Stomach (tissue), 9 donors: ENCODE results near the gene LY6G5C. TPM values are rescaled to one million over a fixed set of nuclear protein-coding genes. Genes with fewer than 3 reads are reported as not detected.

Source experiments
- DNase-seq, 2 donors: peaks; one replicate each; pipeline versions ENCODE4 v3.0.0 to v3.0.0-alpha.2; 2013 to 2019
- H3K27ac ChIP-seq, 5 donors: fragments of 200-600 bp in 4 of 5; sonication (generic) in 4 of 5; one replicate each; pipeline ENCODE4 v1.5.1; 2013 to 2019; ENCODE audit warnings: mild to moderate bottlenecking in 1 of 5, moderate library complexity in 1 of 5
- H3K27me3 ChIP-seq, 3 donors: fragments of 200-600 bp; sonication (generic); one replicate each; pipeline ENCODE4 v1.5.1; 2017 to 2019; ENCODE audit warnings: mixed run types in 1 of 3
- H3K36me3 ChIP-seq, 4 donors: fragments of 200-600 bp; sonication (generic); 1 replicate in 3 of 4; 2 replicates in 1 of 4; pipeline ENCODE4 v1.5.1; 2016 to 2019
- H3K4me1 ChIP-seq, 4 donors: fragments of 200-600 bp; sonication (generic); one replicate each; pipeline ENCODE4 v1.5.1; 2016 to 2019
- H3K4me3 ChIP-seq, 4 donors: fragments of 200-600 bp; sonication (generic) in 3 of 4; one replicate each; pipeline ENCODE4 v1.5.1; 2016 to 2019; ENCODE audit warnings: mild to moderate bottlenecking in 1 of 4
- H3K9me3 ChIP-seq, 4 donors: fragments of 200-600 bp; sonication (generic); one replicate each; pipeline ENCODE4 v1.5.1; 2016 to 2019
- EP300 ChIP-seq: sonication (generic); formaldehyde crosslinking; IDR thresholded peaks from one replicate; pipeline ENCODE4 v1.6.1; 2017; ENCODE audit warnings: antibody characterized with exemption
- POLR2A ChIP-seq, 4 donors: fragments of 450-650 bp; IDR thresholded peaks; one replicate each; pipeline ENCODE4 v1.6.1; 2016; ENCODE audit warnings: antibody characterized with exemption in 4 of 4, control low read depth in 2 of 4, mild to moderate bottlenecking in 1 of 4, moderate library complexity in 1 of 4
- POLR2AphosphoS5 ChIP-seq, 3 donors: sonication (generic); formaldehyde crosslinking; IDR thresholded peaks; one replicate each; pipeline ENCODE4 v1.6.1; 2016; ENCODE audit warnings: antibody characterized with exemption in 3 of 3
- WGBS, 5 donors: extraction: QIAGEN DNeasy Blood & Tissue Kit in 3 of 5; methylation state at CpG; one replicate each; pipeline versions ENCODE4 v1.1.5 to v1.1.7; 2013 to 2018; 5-methylcytosine and 5-hydroxymethylcytosine counted together
- intact Hi-C: fragments of 100-400 bp; cut with DNase I; formaldehyde crosslinking; loops from one replicate; pipeline ENCODE4 v1.15.1; 2023; ENCODE audit warnings: low total_unique reads
- polyA plus RNA-seq, 3 donors: library from polyadenylated mRNA; stranded (reverse); fragments of 200-250 nt; gene quantifications; one replicate each; pipeline ENCODE4 v1.2.3, GENCODE V29; 2013
- total RNA-seq, 5 donors: library from RNA; depleted of rRNA; stranded (reverse); fragments of >200 nt; gene quantifications; one replicate each; pipeline versions ENCODE4 v1.1.0 to v1.2.3, GENCODE V29; 2014 to 2016
- TF ChIP-seq, protein P1 (sequence below), 7 experiments: fragments of 450-650 bp in 4 of 7; fragments of 200-600 bp in 3 of 7; sonication (generic) in 3 of 7; IDR thresholded peaks; one replicate each; pipeline ENCODE4 v1.5.1; 2016 to 2019; ENCODE audit warnings: antibody characterized with exemption in 7 of 7, control low read depth in 2 of 7, mild to moderate bottlenecking in 1 of 7
- donor health status: healthy with polysubstance abuse.
- donor health status: Bipolar disorder and iron deficiency.
- donor health status: healthy.

LY6G5C gene
- total and polyA plus RNA-seq, 8 donors, result 1.8 to 4.9 (median 2.7) TPM; not detected in 5

GRCh38 chr6:31721351-31722020 is 40.6 kb upstream of the LY6G5C start, which contains the start of gene LY6G6C:
TSS of gene LY6G6C (minus strand) at chr6:31721746. CDS start at chr6:31721679, 67 bp downstream.
- Histone ChIP-seq H3K9me3 (no peaks in the 10 kb centered on the region), H3K4me3 (no peak within 1 kb of the TSS), H3K27me3 (no peaks in the 10 kb centered on the region), H3K36me3 (peaks cover under 1 to 13% (median 11%) of the 10 kb centered on the region in 4 donors), H3K27ac (no peak within 1 kb of the TSS), H3K4me1 (peaks cover 0 to 22% (median 12%) of the 10 kb centered on the region in 4 donors)
- no peak for DNase-seq
- WGBS, 5 donors, result 80 to 96% (median 89%) methylated on average over 4 of the region's 4 CpGs
- TF ChIP-seq POLR2AphosphoS5 (IDR thresholded peaks at IDR 0.05), result no peak
- TF ChIP-seq POLR2A (IDR thresholded peaks at IDR 0.05), result no peak
- TF ChIP-seq, protein P1, sequence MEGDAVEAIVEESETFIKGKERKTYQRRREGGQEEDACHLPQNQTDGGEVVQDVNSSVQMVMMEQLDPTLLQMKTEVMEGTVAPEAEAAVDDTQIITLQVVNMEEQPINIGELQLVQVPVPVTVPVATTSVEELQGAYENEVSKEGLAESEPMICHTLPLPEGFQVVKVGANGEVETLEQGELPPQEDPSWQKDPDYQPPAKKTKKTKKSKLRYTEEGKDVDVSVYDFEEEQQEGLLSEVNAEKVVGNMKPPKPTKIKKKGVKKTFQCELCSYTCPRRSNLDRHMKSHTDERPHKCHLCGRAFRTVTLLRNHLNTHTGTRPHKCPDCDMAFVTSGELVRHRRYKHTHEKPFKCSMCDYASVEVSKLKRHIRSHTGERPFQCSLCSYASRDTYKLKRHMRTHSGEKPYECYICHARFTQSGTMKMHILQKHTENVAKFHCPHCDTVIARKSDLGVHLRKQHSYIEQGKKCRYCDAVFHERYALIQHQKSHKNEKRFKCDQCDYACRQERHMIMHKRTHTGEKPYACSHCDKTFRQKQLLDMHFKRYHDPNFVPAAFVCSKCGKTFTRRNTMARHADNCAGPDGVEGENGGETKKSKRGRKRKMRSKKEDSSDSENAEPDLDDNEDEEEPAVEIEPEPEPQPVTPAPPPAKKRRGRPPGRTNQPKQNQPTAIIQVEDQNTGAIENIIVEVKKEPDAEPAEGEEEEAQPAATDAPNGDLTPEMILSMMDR (IDR thresholded peaks at IDR 0.05), result no peak
- no peak for TF ChIP-seq EP300
- intact Hi-C loops, result no loop called here

GRCh38 chr6:31720196-31720770 is 39.4 kb upstream of the LY6G5C start:
- Histone ChIP-seq H3K36me3 (peaks cover 0 to 1% (median 0%) of the 10 kb centered on the region in 4 donors), H3K9me3 (no peaks in the 10 kb centered on the region), H3K4me1 (peaks cover 0 to 15% (median 12%) of the 10 kb centered on the region in 4 donors), H3K4me3 (no peak overlapping the region), H3K27me3 (no peaks in the 10 kb centered on the region), H3K27ac (no peak overlapping the region)
- DNase-seq, result peak in 1 of 2 donors; percentile 78
- 56 to 75% (median 59%) methylated on average over 5 of the region's 5 CpGs for WGBS, 5 donors
- no peak for TF ChIP-seq EP300
- no peak for TF ChIP-seq POLR2A (IDR thresholded peaks at IDR 0.05)
- TF ChIP-seq POLR2AphosphoS5 (IDR thresholded peaks at IDR 0.05), result no peak
- TF ChIP-seq, protein P1 (IDR thresholded peaks at IDR 0.05), result no peak
- intact Hi-C loops, result no loop called here

DNA sequence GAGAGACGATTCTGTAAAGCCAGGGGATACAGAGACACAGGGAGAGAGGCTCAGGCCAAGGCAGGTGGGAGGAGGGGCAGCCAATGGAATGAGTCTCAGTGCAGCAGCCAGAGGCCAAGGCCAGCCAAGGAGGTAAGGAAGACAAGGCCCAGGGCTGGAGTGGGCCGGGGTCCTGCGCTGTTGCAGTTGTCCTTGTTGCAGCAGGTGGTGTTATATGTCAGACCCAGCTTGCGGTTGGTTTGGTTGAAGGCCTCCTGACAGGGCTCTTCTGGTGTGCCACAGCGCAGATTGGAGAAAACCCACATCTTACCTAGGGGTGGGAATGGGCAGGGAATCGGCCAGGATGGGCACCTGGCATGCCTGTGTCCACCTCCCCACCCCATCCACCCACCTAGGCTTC is 38.1 kb upstream of the LY6G5C start:
- no peaks in the 10 kb centered on the region for H3K36me3 ChIP-seq
- H3K9me3 ChIP-seq, result no peaks in the 10 kb centered on the region
- H3K4me1 ChIP-seq, result peaks cover 0 to 15% (median 12%) of the 10 kb centered on the region in 4 donors
- TF ChIP-seq, protein P1 (IDR thresholded peaks at IDR 0.05), result no peak
- TF ChIP-seq POLR2AphosphoS5 (IDR thresholded peaks at IDR 0.05) (no peak), EP300 (no peak), POLR2A (IDR thresholded peaks at IDR 0.05) (no peak)
- WGBS, 5 donors, result 74 to 85% (median 83%) methylated on average over 6 of the region's 6 CpGs
- no peak overlapping the region for H3K4me3 ChIP-seq
- H3K27ac ChIP-seq, result no peak overlapping the region
- intact Hi-C loops, result no loop called here
- H3K27me3 ChIP-seq, result no peaks in the 10 kb centered on the region
- no peak for DNase-seq

GRCh38 chr6:31718265-31718664 is 37.4 kb upstream of the LY6G5C start:
- Histone ChIP-seq H3K27ac (no peak overlapping the region), H3K36me3 (no peaks in the 10 kb centered on the region), H3K4me3 (no peak overlapping the region), H3K4me1 (peaks cover 0 to 15% (median 12%) of the 10 kb centered on the region in 4 donors), H3K27me3 (no peaks in the 10 kb centered on the region), H3K9me3 (no peaks in the 10 kb centered on the region)
- TF ChIP-seq POLR2AphosphoS5 (IDR thresholded peaks at IDR 0.05) (no peak), POLR2A (IDR thresholded peaks at IDR 0.05) (no peak), EP300 (no peak)
- TF ChIP-seq, protein P1 (IDR thresholded peaks at IDR 0.05), result no peak
- intact Hi-C loops, result no loop called here
- peak; percentile 64 to 75 for DNase-seq
- WGBS, 5 donors, result 23 to 64% (median 42%) methylated on average over 1 of the region's 1 CpG
